Measurements from ENCODE around the gene NVL.
"Not testable (repeated sequence)": the region's sequence is repeated elsewhere in the genome, so short reads cannot be mapped to it uniquely, and the experiment has no call there.

Gene NVL

DNA sequence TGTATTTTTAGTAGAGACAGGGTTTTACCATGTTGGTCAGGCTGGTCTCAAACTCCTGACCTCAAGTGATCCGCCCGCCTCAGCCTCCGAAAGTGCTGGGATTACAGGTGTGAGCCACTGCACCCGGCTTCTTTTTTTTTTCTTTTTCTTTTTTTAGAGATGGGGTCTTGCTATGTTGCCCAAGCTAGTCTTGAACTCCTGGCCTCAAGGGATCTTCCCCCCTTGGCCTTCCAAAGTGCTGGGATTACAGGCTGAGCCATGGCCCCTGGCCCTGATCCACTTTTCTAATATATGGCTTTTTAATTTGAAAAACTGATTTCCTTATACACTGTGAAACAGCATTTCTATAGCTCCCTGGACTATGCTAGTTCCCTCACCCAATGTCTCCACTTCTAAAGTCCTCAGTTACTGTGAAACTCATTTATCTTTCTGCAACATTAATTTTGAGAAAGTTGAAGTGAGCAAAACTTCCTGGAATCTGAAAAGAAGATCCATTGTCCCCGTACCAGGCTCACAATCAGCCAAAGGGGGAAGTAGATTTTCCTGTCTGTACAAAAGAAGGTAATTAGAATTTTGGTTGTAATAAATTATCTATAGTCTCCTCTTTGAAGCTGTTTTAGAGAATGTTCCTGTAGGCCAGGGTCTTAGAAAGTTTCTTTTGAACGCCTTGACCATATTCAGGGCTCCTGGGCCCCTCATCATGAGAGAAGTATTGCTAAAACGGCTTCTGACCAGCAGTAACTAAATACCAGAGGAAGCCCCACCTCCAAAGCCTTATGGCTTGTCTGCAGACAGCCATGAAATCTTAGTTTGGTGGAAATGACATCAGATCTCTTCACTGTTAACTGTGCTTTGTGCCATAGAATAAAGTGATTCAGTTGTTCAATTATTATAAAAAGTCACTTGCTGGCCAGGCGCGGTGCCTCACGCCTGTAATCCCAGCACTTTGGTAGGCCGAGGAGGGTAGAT, 112.0 kb downstream of the NVL start:
- H3K9me3 Mint-ChIP-seq, result no peaks in the 10 kb centered on the region
- H3K36me3 Mint-ChIP-seq, result no peaks in the 10 kb centered on the region
- H3K27ac Mint-ChIP-seq, result no peak overlapping the region
- no peak overlapping the region for H3K4me3 Mint-ChIP-seq
- H3K4me1 Mint-ChIP-seq, result peaks cover 9 to 21% of the 10 kb centered on the region in 2 donors
- no peaks in the 10 kb centered on the region for H3K27me3 Mint-ChIP-seq
- DNase-seq, result no peak
- no peak for ATAC-seq (replicated peaks)

DNA sequence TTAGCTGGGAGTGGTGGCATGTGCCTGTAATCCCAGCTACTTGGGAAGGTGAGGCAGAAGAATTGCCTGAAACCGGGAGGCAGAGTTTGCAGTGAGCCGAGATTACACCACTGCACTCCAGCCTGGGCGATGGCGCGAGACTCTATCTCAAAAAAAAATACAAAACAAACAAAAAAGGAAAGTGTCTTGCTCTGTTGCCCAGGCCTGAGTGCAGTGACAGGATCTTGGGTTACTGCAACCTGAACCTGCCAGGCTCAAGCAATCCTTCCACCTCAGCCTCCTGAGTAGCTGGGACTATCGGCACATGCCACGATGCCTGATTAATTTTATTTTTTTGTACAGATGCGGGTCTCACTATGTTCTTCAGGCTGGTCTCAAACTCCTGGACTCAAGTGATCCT, 113.6 kb downstream of the NVL start:
- Mint-ChIP-seq H3K27ac (no peak overlapping the region), H3K9me3 (no peaks in the 10 kb centered on the region), H3K4me3 (no peak overlapping the region), H3K27me3 (no peaks in the 10 kb centered on the region), H3K36me3 (no peaks in the 10 kb centered on the region), H3K4me1 (peaks cover 10 to 30% of the 10 kb centered on the region in 2 donors)
- no peak for ATAC-seq (replicated peaks)
- no peak for DNase-seq

DNA sequence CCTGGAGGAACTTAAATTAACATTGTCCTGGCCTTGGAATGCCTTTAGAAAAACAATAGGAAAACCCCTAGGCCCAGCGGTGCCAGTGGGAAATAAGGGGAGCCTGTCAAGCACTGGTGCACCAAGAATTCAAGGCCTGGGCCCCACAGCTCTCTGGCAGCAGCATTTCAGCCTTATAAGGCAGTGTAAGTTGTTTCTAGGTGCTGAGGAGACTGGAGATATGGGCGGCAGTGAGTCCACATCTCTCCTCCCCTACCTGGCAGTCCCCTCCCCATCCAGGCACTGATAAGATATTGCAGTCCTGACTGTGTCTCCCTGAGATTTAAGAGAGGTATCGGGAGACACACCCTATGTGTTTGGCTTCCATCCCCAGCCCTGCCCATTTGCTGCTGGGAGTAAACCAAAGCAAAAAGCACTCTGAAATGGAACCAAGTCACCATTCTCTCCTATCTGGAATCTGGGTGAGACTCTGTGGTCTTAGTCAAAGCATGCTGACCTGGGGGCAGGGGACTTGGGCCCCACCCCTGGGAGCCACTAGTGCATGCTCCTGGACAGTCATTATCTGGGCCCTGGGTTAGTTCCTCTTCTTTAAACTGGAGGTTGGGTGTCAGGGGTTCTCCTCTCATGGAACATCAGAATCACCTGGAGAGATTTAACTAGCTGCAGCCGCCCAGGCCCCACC, 116.4 kb downstream of the NVL start:
- Mint-ChIP-seq H3K27me3 (no peaks in the 10 kb centered on the region), H3K4me3 (no peak overlapping the region), H3K36me3 (no peaks in the 10 kb centered on the region), H3K27ac (peak overlapping the region; percentile 60), H3K4me1 (peaks cover 14 to 40% of the 10 kb centered on the region in 2 donors), H3K9me3 (no peaks in the 10 kb centered on the region)
- no peak for DNase-seq
- peak; percentile 83 to 88 for ATAC-seq (replicated peaks)

DNA sequence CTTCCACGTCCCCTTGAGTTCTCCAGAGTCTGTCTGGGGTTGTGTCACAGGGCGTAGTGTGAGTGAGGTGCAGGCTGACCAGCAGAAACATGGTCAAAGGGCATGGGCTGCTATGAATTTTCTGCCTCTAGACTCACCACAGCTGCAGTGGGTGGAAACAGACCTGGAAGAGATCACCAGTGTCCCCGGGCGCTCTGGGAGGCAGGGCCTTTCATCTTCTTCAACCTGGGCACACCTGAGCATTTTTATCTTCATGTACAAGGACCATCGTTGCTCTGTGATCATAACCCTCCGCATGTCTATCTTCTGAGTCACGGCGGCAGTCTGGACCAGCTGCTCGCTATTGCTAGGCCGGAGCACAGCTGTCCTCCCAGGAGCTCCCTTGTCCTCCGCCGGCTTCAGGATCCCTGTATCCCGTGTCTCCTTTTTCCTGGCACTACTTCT, 117.3 kb downstream of the NVL start:
- no peak for DNase-seq
- H3K27me3 Mint-ChIP-seq, result no peaks in the 10 kb centered on the region
- no peaks in the 10 kb centered on the region for H3K9me3 Mint-ChIP-seq
- H3K4me1 Mint-ChIP-seq, result peaks cover 12 to 33% of the 10 kb centered on the region in 2 donors
- ATAC-seq (replicated peaks), result no peak
- no peak overlapping the region for H3K27ac Mint-ChIP-seq
- no peaks in the 10 kb centered on the region for H3K36me3 Mint-ChIP-seq
- no peak overlapping the region for H3K4me3 Mint-ChIP-seq

DNA sequence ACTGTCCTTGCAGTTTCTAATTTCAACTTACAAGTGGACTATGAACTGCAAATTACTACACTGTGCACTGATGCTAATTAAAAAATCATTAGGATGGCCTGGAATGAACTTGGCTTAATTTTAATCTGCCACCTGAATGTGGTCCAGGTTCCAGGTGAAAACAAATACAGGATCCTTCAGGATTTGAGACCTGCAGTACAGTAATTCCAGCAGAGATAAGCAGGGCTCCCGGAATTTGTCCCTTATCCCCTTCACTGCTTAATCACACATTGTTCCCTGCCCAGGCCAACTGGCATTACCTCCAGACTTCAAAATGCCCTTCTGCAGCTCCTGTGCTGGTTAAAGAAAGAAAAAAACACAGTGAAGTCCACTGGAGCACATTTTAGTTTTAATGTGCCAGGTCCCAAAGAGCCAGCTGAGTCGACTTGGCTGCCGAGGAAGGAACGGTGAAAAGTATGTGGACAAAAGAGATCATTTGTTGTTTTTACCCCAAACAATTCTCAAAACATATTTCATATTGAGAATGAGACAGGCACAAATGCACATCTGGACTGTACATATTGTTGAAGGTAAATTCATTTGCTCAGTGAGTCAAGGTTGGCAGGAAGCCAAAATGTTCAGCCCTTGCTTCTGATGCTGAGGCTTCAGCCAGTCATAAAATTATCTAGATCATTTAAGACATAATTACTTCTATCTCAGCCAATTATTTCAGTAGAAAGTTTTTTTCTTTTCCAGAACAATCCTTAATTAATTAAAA, 118.6 kb downstream of the NVL start:
- Mint-ChIP-seq H3K27me3 (no peaks in the 10 kb centered on the region), H3K4me1 (peaks cover 14 to 32% of the 10 kb centered on the region in 2 donors), H3K36me3 (no peaks in the 10 kb centered on the region), H3K27ac (no peak overlapping the region), H3K9me3 (no peaks in the 10 kb centered on the region), H3K4me3 (no peak overlapping the region)
- ATAC-seq (replicated peaks) (no peak), DNase-seq (no peak)

DNA sequence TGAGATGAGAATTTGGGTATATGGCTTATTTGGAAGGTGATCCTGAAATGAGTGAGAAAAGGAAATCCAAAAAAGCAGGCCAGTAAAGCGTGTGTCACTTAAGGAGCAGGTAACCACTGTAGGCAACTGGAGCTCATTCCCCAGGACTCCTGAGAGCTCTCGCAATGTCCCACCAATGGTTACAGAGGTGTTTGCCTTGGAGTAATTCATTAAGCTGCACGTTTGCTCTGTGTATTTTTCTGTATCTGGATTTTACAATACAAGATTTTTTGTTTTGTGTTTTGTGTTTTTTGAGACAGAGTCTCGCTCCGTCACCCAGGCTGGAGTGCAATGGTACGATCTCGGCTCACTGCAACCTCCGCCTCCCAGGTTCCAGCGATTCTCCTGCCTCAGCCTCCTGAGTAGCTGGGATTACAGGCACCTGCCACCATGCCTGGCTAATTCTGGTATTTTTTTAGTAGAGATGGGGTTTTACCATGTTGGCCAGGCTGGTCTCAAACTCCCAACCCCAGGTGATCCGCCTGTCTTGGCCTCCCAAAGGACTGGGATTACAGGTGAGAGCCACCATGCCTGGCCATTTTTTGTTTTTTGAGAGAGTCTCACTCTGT, 123.9 kb downstream of the NVL start:
- DNase-seq; H3K27me3 Mint-ChIP-seq; H3K36me3 Mint-ChIP-seq; ATAC-seq (replicated peaks); H3K9me3 Mint-ChIP-seq: not testable (repeated sequence)
- H3K4me1 Mint-ChIP-seq, result peaks cover 36 to 50% of the 10 kb centered on the region in 2 donors
- H3K4me3 Mint-ChIP-seq, result peak overlapping the region; percentile 77 to 85
- H3K27ac Mint-ChIP-seq, result peak overlapping the region; percentile 92

DNA sequence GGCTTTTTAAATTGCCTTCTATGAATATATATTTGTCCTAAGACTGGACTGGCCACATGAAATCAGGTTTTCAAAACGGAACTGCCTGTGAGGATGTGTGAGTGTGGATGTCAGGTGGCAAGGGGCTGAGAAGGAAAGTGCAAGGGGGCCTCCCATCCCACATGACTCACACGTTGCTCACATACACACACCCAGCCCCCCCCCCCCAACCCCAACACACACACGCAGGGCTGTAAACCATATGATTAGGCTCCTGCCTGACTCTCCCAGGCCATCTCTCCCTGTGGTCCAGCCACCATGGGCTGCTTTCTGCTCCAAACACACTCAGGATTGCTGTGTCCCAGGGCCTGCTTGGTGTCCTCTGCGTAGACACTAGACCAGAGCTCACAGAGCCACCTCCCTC, 124.5 kb downstream of the NVL start:
- H3K27me3 Mint-ChIP-seq, result no peaks in the 10 kb centered on the region
- peak overlapping the region; percentile 92 for H3K27ac Mint-ChIP-seq
- H3K4me1 Mint-ChIP-seq, result peaks cover 36 to 48% of the 10 kb centered on the region in 2 donors
- peaks cover 3 to 6% of the 10 kb centered on the region in 2 donors for H3K36me3 Mint-ChIP-seq
- H3K9me3 Mint-ChIP-seq, result no peaks in the 10 kb centered on the region
- peak overlapping the region; percentile 77 to 85 for H3K4me3 Mint-ChIP-seq
- ATAC-seq (replicated peaks) (peak; percentile 60 to 63), DNase-seq (peak; percentile 20)

DNA sequence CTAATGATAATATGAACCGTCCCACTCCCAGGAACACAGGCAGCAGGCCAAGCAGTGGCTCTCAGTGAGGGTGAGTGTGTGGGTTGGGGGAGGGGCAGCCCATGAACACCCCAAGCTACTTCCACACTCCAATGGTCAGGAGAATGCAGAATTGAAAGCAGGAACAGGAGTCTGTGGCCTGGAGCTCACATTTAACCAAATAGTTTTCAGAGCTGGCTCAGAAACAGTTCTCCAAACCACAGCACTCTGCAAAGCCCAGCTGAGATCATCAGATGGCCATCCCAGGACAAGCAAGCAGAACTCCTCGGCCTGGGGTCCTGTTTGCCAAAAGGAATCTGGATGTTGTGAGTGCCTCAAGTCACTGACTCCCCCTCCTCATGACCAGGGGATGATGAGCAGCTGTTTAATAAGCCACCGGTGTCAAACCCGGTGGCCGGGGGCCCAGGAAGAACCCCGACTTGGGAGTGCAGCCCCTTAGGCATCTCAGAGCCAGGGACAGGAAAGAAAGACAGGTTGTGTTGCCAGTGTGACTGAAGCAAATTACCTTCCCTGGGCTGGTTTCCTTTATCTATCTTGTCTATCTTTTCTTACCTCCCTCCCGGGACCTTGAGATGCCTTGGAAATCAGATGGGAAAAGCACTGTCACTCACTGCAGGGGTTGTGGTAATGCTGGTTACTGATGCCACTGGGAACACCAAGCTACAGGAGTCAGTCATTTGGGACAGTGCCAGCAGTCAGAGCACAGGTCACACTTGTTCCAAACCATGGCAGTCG, 126.5 kb downstream of the NVL start:
- DNase-seq, result peak; percentile 69
- H3K27me3 Mint-ChIP-seq, result no peaks in the 10 kb centered on the region
- no peaks in the 10 kb centered on the region for H3K9me3 Mint-ChIP-seq
- H3K27ac Mint-ChIP-seq, result peak overlapping the region; percentile 42
- peak overlapping the region; percentile 46 to 67 for H3K4me3 Mint-ChIP-seq
- H3K36me3 Mint-ChIP-seq, result peaks cover 3 to 6% of the 10 kb centered on the region in 2 donors
- H3K4me1 Mint-ChIP-seq, result peaks cover 34 to 44% of the 10 kb centered on the region in 2 donors
- peak; percentile 87 to 91 for ATAC-seq (replicated peaks)

DNA sequence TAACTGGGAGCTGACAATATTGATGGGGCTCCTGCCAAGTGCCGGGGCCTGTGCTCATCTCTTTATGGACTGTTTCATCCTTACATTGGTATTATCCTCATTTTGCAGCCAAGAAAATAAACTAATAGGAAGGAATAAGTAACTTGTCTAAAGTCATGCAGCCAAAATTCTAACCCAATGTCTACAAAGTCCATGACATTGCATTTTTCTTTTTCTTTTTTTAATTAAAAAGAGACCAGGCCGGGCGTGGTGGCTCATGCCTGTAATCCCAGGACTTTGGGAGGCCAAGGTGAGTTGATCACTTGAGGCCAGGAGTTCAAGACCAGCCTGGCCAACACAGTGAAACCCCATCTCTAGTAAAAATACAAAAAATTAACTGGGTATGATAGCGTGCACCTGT, 128.1 kb downstream of the NVL start:
- H3K36me3 Mint-ChIP-seq, result peaks cover 3 to 9% of the 10 kb centered on the region in 2 donors
- H3K27me3 Mint-ChIP-seq, result no peaks in the 10 kb centered on the region
- no peak for DNase-seq
- no peak overlapping the region for H3K27ac Mint-ChIP-seq
- H3K4me1 Mint-ChIP-seq, result peaks cover 34 to 48% of the 10 kb centered on the region in 2 donors
- no peak overlapping the region for H3K4me3 Mint-ChIP-seq
- no peaks in the 10 kb centered on the region for H3K9me3 Mint-ChIP-seq
- no peak for ATAC-seq (replicated peaks)

DNA sequence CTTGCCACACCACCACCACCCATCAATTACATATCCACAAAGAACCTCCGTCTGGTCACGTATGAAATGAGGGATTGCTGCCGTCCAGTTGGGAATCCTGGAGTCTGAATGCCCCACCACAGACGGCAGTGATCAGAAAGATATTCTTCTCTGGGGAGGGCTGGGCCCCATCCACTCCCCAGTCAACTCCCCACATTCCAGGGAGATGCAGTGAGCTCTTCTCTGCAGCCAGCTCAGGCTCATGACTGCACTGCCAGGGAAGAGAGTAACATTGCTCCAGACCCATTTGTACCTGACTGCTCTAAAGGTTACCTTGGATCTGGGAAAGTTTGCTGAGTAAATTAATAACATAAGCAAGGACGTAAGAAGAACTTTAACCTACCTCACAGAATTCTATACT, 128.6 kb downstream of the NVL start:
- Mint-ChIP-seq H3K27ac (no peak overlapping the region), H3K4me3 (no peak overlapping the region), H3K4me1 (peaks cover 34 to 48% of the 10 kb centered on the region in 2 donors), H3K36me3 (peaks cover 3 to 9% of the 10 kb centered on the region in 2 donors), H3K9me3 (no peaks in the 10 kb centered on the region), H3K27me3 (no peaks in the 10 kb centered on the region)
- DNase-seq, result no peak
- no peak for ATAC-seq (replicated peaks)

DNA sequence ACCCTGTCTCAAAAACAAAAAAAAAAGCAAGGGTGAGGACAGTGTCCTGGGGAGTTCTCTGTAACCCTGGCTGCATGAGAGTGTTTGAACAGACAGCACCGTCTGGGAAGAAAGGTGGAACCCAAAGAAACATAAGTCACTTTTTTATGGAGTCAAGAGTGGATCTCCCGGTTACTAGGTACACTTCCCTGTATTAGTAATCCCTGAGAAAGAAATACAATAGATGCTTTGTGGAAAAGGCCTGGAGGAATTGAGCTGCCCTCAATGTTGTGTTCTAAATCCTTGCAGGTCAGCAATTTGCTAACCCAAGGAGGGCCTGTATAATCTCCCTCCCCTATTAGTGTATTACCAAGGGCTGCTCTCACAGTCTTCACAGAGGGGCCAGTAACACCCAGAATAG, 130.3 kb downstream of the NVL start:
- DNase-seq, result no peak
- H3K36me3 Mint-ChIP-seq, result peaks cover 13 to 15% of the 10 kb centered on the region in 2 donors
- no peak overlapping the region for H3K27ac Mint-ChIP-seq
- H3K27me3 Mint-ChIP-seq, result no peaks in the 10 kb centered on the region
- ATAC-seq (replicated peaks), result no peak
- no peaks in the 10 kb centered on the region for H3K9me3 Mint-ChIP-seq
- H3K4me1 Mint-ChIP-seq, result peaks cover 28 to 45% of the 10 kb centered on the region in 2 donors
- no peak overlapping the region for H3K4me3 Mint-ChIP-seq

DNA sequence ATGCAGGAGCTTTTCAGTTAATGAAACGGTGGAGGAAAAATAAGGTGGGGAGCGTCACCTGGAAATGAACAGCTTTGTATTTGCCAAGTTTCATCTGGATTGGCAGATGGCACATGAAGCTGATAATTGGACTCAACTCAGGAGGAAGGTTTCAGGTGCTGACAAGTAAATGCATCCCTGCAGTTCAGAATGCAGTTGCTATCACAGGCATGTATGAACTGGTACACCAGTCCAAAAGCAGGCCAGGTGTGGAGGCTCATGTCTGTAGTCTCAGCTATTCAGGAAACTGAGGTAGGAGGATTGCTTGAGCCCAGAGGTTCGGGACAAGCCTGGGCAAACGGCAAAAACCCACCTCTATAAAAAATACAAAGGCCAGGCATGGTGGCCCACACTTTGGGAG, 131.4 kb downstream of the NVL start:
- no peaks in the 10 kb centered on the region for H3K9me3 Mint-ChIP-seq
- no peak for ATAC-seq (replicated peaks)
- no peak overlapping the region for H3K27ac Mint-ChIP-seq
- H3K36me3 Mint-ChIP-seq, result peaks cover 19 to 23% of the 10 kb centered on the region in 2 donors
- no peak for DNase-seq
- no peak overlapping the region for H3K4me3 Mint-ChIP-seq
- H3K4me1 Mint-ChIP-seq, result peaks cover 22 to 37% of the 10 kb centered on the region in 2 donors
- H3K27me3 Mint-ChIP-seq, result no peaks in the 10 kb centered on the region

DNA sequence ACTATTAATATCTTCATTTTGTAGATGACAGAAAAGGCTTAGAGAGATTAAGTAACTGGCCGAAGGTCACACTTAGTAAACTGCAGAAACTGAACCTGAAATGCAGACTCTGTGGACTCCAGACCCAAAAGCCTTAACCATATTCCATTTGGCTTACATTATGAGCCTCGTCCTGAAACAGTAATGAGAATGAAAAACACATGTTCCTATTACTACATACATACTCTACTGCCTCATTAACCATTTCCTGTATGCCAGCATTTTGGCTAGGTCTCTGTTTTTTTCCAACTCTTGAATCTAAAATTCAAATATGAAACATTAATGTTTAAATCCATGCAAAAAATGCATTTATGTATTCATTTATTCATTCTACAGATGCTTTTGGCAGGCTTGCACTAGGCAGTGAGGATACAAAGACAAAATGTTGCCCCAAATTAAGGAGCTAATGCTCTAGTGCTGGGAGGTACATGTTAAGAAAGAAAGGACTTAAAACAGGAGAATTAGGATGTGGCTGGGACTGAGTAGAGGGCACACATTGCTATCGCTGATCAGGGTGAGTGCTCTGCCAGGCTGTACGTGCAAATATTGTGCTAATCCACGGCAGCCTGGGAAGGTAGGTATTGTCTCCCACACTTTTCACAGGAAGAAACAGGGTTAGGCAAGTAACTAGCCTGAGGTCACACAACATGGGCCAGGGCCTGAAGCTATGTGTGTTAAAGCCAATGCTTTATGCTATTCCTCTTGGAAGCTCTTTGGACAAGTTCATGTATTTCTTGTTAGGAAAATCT, 133.0 kb downstream of the NVL start:
- ATAC-seq (replicated peaks), result no peak
- DNase-seq, result no peak
- Mint-ChIP-seq H3K27me3 (no peaks in the 10 kb centered on the region), H3K27ac (no peak overlapping the region), H3K4me3 (no peak overlapping the region), H3K36me3 (peaks cover 21 to 27% of the 10 kb centered on the region in 2 donors), H3K9me3 (no peaks in the 10 kb centered on the region), H3K4me1 (peaks cover 19 to 33% of the 10 kb centered on the region in 2 donors)
